Prostate gland (tissue), 2 donors: ENCODE results near the gene SH2B3.

Experiments used
- CTCF ChIP-seq, 4 experiments: fragments of 200-600 bp in 2 of 4; fragments of 450-650 bp in 2 of 4; sonication (generic) in 2 of 4; IDR thresholded peaks; 1 replicate in 3 of 4; 2 replicates in 1 of 4; pipeline ENCODE4 v1.5.1; 2016 to 2019; ENCODE audit warnings: antibody characterized with exemption in 4 of 4, mild to moderate bottlenecking in 2 of 4, moderate library complexity in 2 of 4
- POLR2AphosphoS5 ChIP-seq: sonication (generic); formaldehyde crosslinking; IDR thresholded peaks from one replicate; pipeline ENCODE4 v1.6.1; 2017; ENCODE audit warnings: antibody characterized with exemption

GRCh38 chr12:111453071-111453989 is 47.6 kb downstream of the SH2B3 start:
- TF ChIP-seq POLR2AphosphoS5 (no peak), CTCF (IDR thresholded peaks at IDR 0.05) (no peak)
